K562 (cell line): ENCODE measurements around the gene EVX1. TPM values are rescaled to one million over a fixed set of nuclear protein-coding genes. Genes with fewer than 3 reads are reported as not detected.

Source experiments
- ATAC-seq: fragments of 200-7000 bp; cut with Tn5 transposase; 3 replicates; pipeline ENCODE4 v1.9.1; 2020; ENCODE audit warnings: moderate library complexity
- BruUV-seq: library from RNA; stranded (reverse); fragments of 400-500 nt; replicated peaks from 2 replicates; lab custom pipeline; 2021; lab: Mats Ljungman, UMichigan
- CTCF ChIA-PET: fragments of 300-600 bp; formaldehyde crosslinking; extraction: SDS; loops from one replicate; lab custom pipeline; 2021; ENCODE audit warnings: low intra/inter-chr PET ratio; lab: Yijun Ruan, JAX
- POLR2A ChIA-PET: fragments of 300-600, 350-650 bp; sonication (Branson Sonifier 250); formaldehyde crosslinking; extraction: SDS; loops from one replicate; lab custom pipeline; 2021; ENCODE audit warnings: antibody characterized with exemption, inconsistent platforms; lab: Yijun Ruan, JAX
- DNase-seq, 4 experiments: peaks; one replicate each; pipeline versions ENCODE4 v3.0.0 to v3.0.0-alpha.2; 2011 to 2018; ENCODE audit warnings: low spot score in 3 of 4, mixed read lengths in 3 of 4; ENCODE audit errors: extremely low read depth in 1 of 4
- FAIRE-seq: peaks from 2 replicates; lab custom pipeline; 2011; peaks lifted over from hg19 to GRCh38; lab: Jason Lieb, UNC
- H2AFZ ChIP-seq: 2 replicates; pipeline ENCODE4 v1.6.0; 2011; ENCODE audit warnings: low read depth, low read length, control low read depth, inconsistent platforms
- H3K27ac ChIP-seq: fragments of 200-600 bp; 3 replicates; pipeline ENCODE4 v1.8.0; 2011; ENCODE audit warnings: low read depth, mild to moderate bottlenecking, control low read depth, inconsistent platforms, low read length, moderate library complexity, mixed read lengths; ENCODE audit errors: extremely low read depth
- H3K27me3 ChIP-seq, 2 experiments: fragments of 300-600 bp in 1 of 2; 2 replicates in 1 of 2; 3 replicates in 1 of 2; pipeline versions ENCODE4 v1.6.0 to v1.8.0; 2011; ENCODE audit warnings: inconsistent platforms in 2 of 2, low read length in 2 of 2, mild to moderate bottlenecking in 1 of 2, mixed read lengths in 1 of 2, moderate library complexity in 1 of 2; ENCODE audit not compliant: control insufficient read depth in 2 of 2, insufficient read depth in 2 of 2
- H3K36me3 ChIP-seq: fragments of 300-600 bp; 3 replicates; pipeline ENCODE4 v1.8.0; 2011; ENCODE audit warnings: mild to moderate bottlenecking, low read length, inconsistent platforms; ENCODE audit not compliant: control insufficient read depth, insufficient read depth
- H3K4me1 ChIP-seq, 2 experiments: fragments of 200-600 bp in 1 of 2; replicated peaks in 1 of 2; 2 replicates in 1 of 2; 3 replicates in 1 of 2; pipeline versions ENCODE4 v1.5.1 to v1.8.0; 2011; ENCODE audit warnings: inconsistent platforms in 2 of 2, low read length in 2 of 2, mild to moderate bottlenecking in 1 of 2, mixed read lengths in 1 of 2, moderate library complexity in 1 of 2; ENCODE audit not compliant: control insufficient read depth in 2 of 2, insufficient read depth in 2 of 2
- H3K4me2 ChIP-seq: 2 replicates; pipeline ENCODE4 v1.6.1; 2011; ENCODE audit warnings: low read length, control low read depth, inconsistent platforms, mixed read lengths; ENCODE audit not compliant: insufficient read depth
- H3K4me3 ChIP-seq: fragments of 200-600 bp; sonication (generic), shearing (Covaris generic); 2 replicates; pipeline ENCODE4 v1.5.1; 2016; ENCODE audit warnings: control low read depth, inconsistent platforms
- H3K79me2 ChIP-seq: fragments of 200-600 bp; 3 replicates; pipeline ENCODE4 v1.8.0; 2011; ENCODE audit warnings: low read length, inconsistent platforms; ENCODE audit not compliant: control insufficient read depth, insufficient read depth
- H3K9ac ChIP-seq, 2 experiments: 2 replicates each; pipeline versions ENCODE4 v1.6.0 to v1.6.1; 2011; ENCODE audit warnings: low read depth in 2 of 2, low read length in 2 of 2, control low read depth in 1 of 2, inconsistent platforms in 1 of 2, mild to moderate bottlenecking in 1 of 2, mixed read lengths in 1 of 2; ENCODE audit not compliant: insufficient read depth in 1 of 2
- H3K9me1 ChIP-seq: one replicate; pipeline ENCODE4 v1.6.0; 2011; ENCODE audit warnings: inconsistent platforms, mild to moderate bottlenecking, low read length, moderate library complexity; ENCODE audit not compliant: control insufficient read depth, insufficient read depth
- H3K9me3 ChIP-seq: replicated peaks from 2 replicates; pipeline ENCODE4 v1.5.1; 2011; ENCODE audit warnings: low read depth, low read length, inconsistent platforms; ENCODE audit not compliant: control insufficient read depth, insufficient read depth
- H4K20me1 ChIP-seq: replicated peaks from 2 replicates; pipeline ENCODE4 v1.6.1; 2011; ENCODE audit warnings: low read length, inconsistent platforms, mixed read lengths; ENCODE audit not compliant: control insufficient read depth, insufficient read depth
- AFF1 ChIP-seq, 2 experiments: fragments of 450-650 bp; IDR thresholded peaks; 2 replicates each; pipeline ENCODE4 v1.6.1; 2018; ENCODE audit warnings: mild to moderate bottlenecking in 2 of 2, low read depth in 1 of 2; ENCODE audit not compliant: partially characterized antibody in 2 of 2
- PHF20 ChIP-seq: fragments of 450-650 bp; IDR thresholded peaks from 2 replicates; pipeline ENCODE4 v1.6.1; 2018; ENCODE audit not compliant: partially characterized antibody
- RFX5 ChIP-seq: IDR thresholded peaks from 2 replicates; pipeline ENCODE4 v1.6.1; 2011; ENCODE audit warnings: low read depth, mild to moderate bottlenecking, improper control_type of control experiment, low read length
- TAF1 ChIP-seq: IDR thresholded peaks from 2 replicates; pipeline ENCODE4 v1.6.1; 2011; ENCODE audit warnings: mild to moderate bottlenecking, low read length, moderate library complexity; ENCODE audit not compliant: insufficient read depth, control insufficient read depth, severe bottlenecking; ENCODE audit errors: extremely low read depth
- WGBS: fragments of 100-300 bp; shearing (Covaris generic); methylation state at CpG from one replicate; pipeline ENCODE4 v1.1.6; 2016; ENCODE audit warnings: low coverage, mixed read lengths; ENCODE audit not compliant: insufficient coverage; ENCODE audit errors: missing lambda C conversion rate; 5-methylcytosine and 5-hydroxymethylcytosine counted together
- in situ Hi-C: fragments of 300-500 bp; cut with MboI; formaldehyde crosslinking; loops from 4 replicates; pipeline ENCODE4 v1.15.0; 2018; ENCODE audit warnings: inconsistent platforms, mixed read lengths
- intact Hi-C: fragments of 100-400 bp; cut with micrococcal nuclease; formaldehyde crosslinking; loops from 2 replicates; pipeline ENCODE4 v1.14.2; 2022
- polyA plus RNA-seq, 8 experiments: library from polyadenylated mRNA; depleted of rRNA in 4 of 8; stranded (reverse) in 5 of 8; unstranded in 3 of 8; fragments of >200 nt; fragmentation: Nextera tagmentation in 2 of 8; fragmentation: Illumina TruSeq in 1 of 8; extraction: Ambion mirVana in 2 of 8; extraction: Trizol in 1 of 8; gene quantifications; 2 replicates each; pipeline versions ENCODE4 v1.2.1 to v1.2.3, GENCODE V29; 2011 to 2014; ENCODE audit warnings: inconsistent platforms in 1 of 8, missing spikeins in 1 of 8
- total RNA-seq, 7 experiments: library from RNA; depleted of rRNA in 6 of 7; stranded (reverse); fragments of >200 nt in 6 of 7; fragmentation: Illumina TruSeq in 2 of 7; extraction: Trizol in 2 of 7; gene quantifications; 2 replicates each; pipeline versions ENCODE4 v1.2.1 to v1.2.3, GENCODE V29; 2011 to 2021; ENCODE audit warnings: low replicate concordance in 1 of 7

Gene EVX1
- total and polyA plus RNA-seq, 9 of the 15 experiments (the other 6 are each of a cell fraction or from before 2014, with no cell fraction given): not detected

DNA sequence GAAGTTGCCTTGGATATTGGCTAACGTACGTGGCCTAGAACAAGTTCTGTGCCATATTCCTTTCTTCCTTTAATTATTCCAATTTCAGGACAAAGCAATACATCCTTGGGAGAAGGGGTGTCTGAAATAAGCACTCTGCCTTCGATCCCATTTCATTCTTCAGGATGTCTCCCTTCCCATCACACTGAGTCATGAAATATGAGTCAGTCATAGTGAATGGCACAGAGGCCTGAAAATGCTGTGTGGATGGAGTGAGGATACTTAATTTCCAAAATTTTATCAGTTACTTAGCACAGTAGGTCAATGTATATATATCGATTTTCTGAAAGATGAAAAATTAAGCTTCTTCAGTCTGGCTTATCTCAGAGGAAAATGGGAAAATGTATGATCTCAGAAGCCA lies 19.5 kb downstream of the EVX1 start:
- Histone ChIP-seq H3K4me2 (no peak overlapping the region), H3K9me1 (no peaks in the 10 kb centered on the region), H3K27ac (no peak overlapping the region), H2AFZ (no peak overlapping the region), H3K4me3 (no peak overlapping the region), H3K79me2 (no peaks in the 10 kb centered on the region), H3K9ac (no peak overlapping the region), H4K20me1 (no peaks in the 10 kb centered on the region), H3K4me1 (no peaks in the 10 kb centered on the region), H3K9me3 (no peaks in the 10 kb centered on the region), H3K36me3 (no peaks in the 10 kb centered on the region), H3K27me3 (peaks cover 6 to 12% of the 10 kb centered on the region in 2 experiments; a peak in 3 of 5 replicates)
- 2% methylated on average over 4 of the region's 4 CpGs for WGBS
- no peak for DNase-seq
- TF ChIP-seq PHF20 (no peak), AFF1 (IDR thresholded peaks at IDR 0.05; ENCODE audit: low read depth in 1 of 2, partially characterized antibody in 2 of 2) (no peak), RFX5 (no peak), TAF1 (no peak)
- in situ Hi-C loops: no loop called here
- intact Hi-C loops: no loop called here
- ChIA-PET POLR2A (interaction anchor here (0.9 kb wide), 1 partner anchor 21 kb away, joined by 4 read pairs; no protein-coding TSS in a partner anchor), CTCF (no interaction called here)
- ATAC-seq: no peak
- no TSS peak for BruUV-seq
- FAIRE-seq: peak; percentile 26
